Rectal smooth muscle tissue (tissue), 1 donor: Measurements from ENCODE around the gene COL3A1.

Experiments
- H3K27ac ChIP-seq: one replicate; pipeline ENCODE4 v1.7.0; 2013; ENCODE audit warnings: low read depth, low read length, inconsistent platforms
- H3K27me3 ChIP-seq: one replicate; pipeline ENCODE4 v1.7.0; 2013; ENCODE audit warnings: low read length; ENCODE audit not compliant: control insufficient read depth, insufficient read depth
- H3K36me3 ChIP-seq: one replicate; pipeline ENCODE4 v1.7.0; 2013; ENCODE audit warnings: low read length; ENCODE audit not compliant: control insufficient read depth, insufficient read depth
- H3K4me1 ChIP-seq: one replicate; pipeline ENCODE4 v1.7.0; 2013; ENCODE audit warnings: low read length; ENCODE audit not compliant: control insufficient read depth, insufficient read depth
- H3K4me3 ChIP-seq: one replicate; pipeline ENCODE4 v1.7.0; 2013; ENCODE audit warnings: low read length
- H3K9ac ChIP-seq: one replicate; pipeline ENCODE4 v1.7.0; 2013; ENCODE audit warnings: low read length

COL3A1 gene

GRCh38 chr2:189045836-189046235, 71.7 kb downstream of the COL3A1 start:
- no peak overlapping the region for H3K9ac ChIP-seq
- no peaks in the 10 kb centered on the region for H3K4me1 ChIP-seq
- H3K27me3 ChIP-seq = no peaks in the 10 kb centered on the region
- H3K36me3 ChIP-seq = peaks cover 4% of the 10 kb centered on the region
- no peak overlapping the region for H3K4me3 ChIP-seq
- H3K27ac ChIP-seq = no peak overlapping the region

GRCh38 chr2:189046320-189046719, 72.1 kb downstream of the COL3A1 start:
- Histone ChIP-seq H3K36me3 (peaks cover 4% of the 10 kb centered on the region), H3K27me3 (no peaks in the 10 kb centered on the region), H3K4me1 (no peaks in the 10 kb centered on the region), H3K9ac (no peak overlapping the region), H3K27ac (no peak overlapping the region), H3K4me3 (no peak overlapping the region)

GRCh38 chr2:189047171-189047888, 73.2 kb downstream of the COL3A1 start:
- no peaks in the 10 kb centered on the region for H3K4me1 ChIP-seq
- H3K27me3 ChIP-seq = no peaks in the 10 kb centered on the region
- peaks cover 4% of the 10 kb centered on the region for H3K36me3 ChIP-seq
- no peak overlapping the region for H3K27ac ChIP-seq
- no peak overlapping the region for H3K4me3 ChIP-seq
- H3K9ac ChIP-seq = no peak overlapping the region

- Histone ChIP-seq H3K27me3 (no peaks in the 10 kb centered on the region), H3K27ac (no peak overlapping the region), H3K9ac (no peak overlapping the region), H3K4me3 (no peak overlapping the region), H3K36me3 (peaks cover 4% of the 10 kb centered on the region), H3K4me1 (no peaks in the 10 kb centered on the region)
Measured at GRCh38 chr2:189048189-189048588, 74.0 kb downstream of the COL3A1 start.

GRCh38 chr2:189049709-189050164, 75.6 kb downstream of the COL3A1 start:
- H3K4me1 ChIP-seq = no peaks in the 10 kb centered on the region
- H3K36me3 ChIP-seq = peaks cover 4% of the 10 kb centered on the region
- no peak overlapping the region for H3K27ac ChIP-seq
- no peaks in the 10 kb centered on the region for H3K27me3 ChIP-seq
- H3K9ac ChIP-seq = no peak overlapping the region
- no peak overlapping the region for H3K4me3 ChIP-seq

- H3K27me3 ChIP-seq = no peaks in the 10 kb centered on the region
- no peaks in the 10 kb centered on the region for H3K4me1 ChIP-seq
- no peak overlapping the region for H3K27ac ChIP-seq
- H3K36me3 ChIP-seq = peaks cover 4% of the 10 kb centered on the region
- no peak overlapping the region for H3K9ac ChIP-seq
- no peak overlapping the region for H3K4me3 ChIP-seq
Measured at GRCh38 chr2:189050165-189050712, 76.1 kb downstream of the COL3A1 start.

GRCh38 chr2:189056200-189057106, 82.3 kb downstream of the COL3A1 start:
- H3K27me3 ChIP-seq = no peaks in the 10 kb centered on the region
- H3K4me1 ChIP-seq = no peaks in the 10 kb centered on the region
- H3K27ac ChIP-seq = no peak overlapping the region
- no peak overlapping the region for H3K4me3 ChIP-seq
- H3K9ac ChIP-seq = no peak overlapping the region
- no peaks in the 10 kb centered on the region for H3K36me3 ChIP-seq

GRCh38 chr2:189057316-189057715, 83.1 kb downstream of the COL3A1 start:
- H3K27ac ChIP-seq = no peak overlapping the region
- no peaks in the 10 kb centered on the region for H3K27me3 ChIP-seq
- no peak overlapping the region for H3K9ac ChIP-seq
- no peaks in the 10 kb centered on the region for H3K4me1 ChIP-seq
- no peak overlapping the region for H3K4me3 ChIP-seq
- no peaks in the 10 kb centered on the region for H3K36me3 ChIP-seq

- Histone ChIP-seq H3K4me1 (no peaks in the 10 kb centered on the region), H3K36me3 (peaks cover 2% of the 10 kb centered on the region), H3K27ac (no peak overlapping the region)
Measured at GRCh38 chr2:189060096-189060642, 86.0 kb downstream of the COL3A1 start.

More at GRCh38 chr2:189060096-189060642, 86.0 kb downstream of the COL3A1 start:
- no peaks in the 10 kb centered on the region for H3K27me3 ChIP-seq
- no peak overlapping the region for H3K9ac ChIP-seq
- no peak overlapping the region for H3K4me3 ChIP-seq
